Endometrial microvascular endothelial cells (primary cell): ENCODE data around the gene GRIFIN. TPM values are rescaled to one million over a fixed set of nuclear protein-coding genes. Genes with fewer than 3 reads are reported as not detected.

Source experiments
- in situ Hi-C: cut with HindIII; loops from 2 replicates; pipeline ENCODE4 v1.10.0; 2017; ENCODE audit warnings: low sequenced_read_pairs, low pct_unique_long_range_greater_than_20kb; ENCODE audit errors: inconsistent ontology term
- total RNA-seq: library from RNA; depleted of rRNA; stranded (reverse); fragments of >200 nt; gene quantifications from one replicate; pipeline ENCODE4 v1.2.3, GENCODE V29; 2015; ENCODE audit errors: inconsistent ontology term

Gene GRIFIN
- not detected for total RNA-seq

DNA sequence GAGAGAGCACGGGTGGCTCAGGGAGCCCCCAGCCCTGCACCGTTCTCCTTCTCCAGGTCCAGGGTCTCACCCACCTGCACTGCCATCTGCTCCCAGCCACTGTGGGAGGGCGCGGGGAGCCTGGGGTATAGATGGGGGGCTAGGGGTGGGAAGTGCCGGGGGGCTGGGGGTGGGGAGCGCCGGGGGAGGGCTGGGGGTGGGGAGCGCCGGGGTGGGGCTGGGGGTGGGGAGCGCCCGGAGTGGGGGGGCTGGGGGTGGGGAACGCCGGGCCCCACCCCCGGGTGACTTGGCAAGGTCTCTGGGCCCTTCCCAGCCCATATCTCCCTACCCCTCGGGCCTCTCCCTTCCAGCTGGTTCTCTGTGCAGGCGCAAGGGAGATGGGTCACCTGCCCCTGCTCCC, at the start of gene GRIFIN:
Gene GRIFIN (minus strand): TSS at position 101 of the 400 bp plus-strand sequence. CDS start 15 bp downstream, at position 86.
- in situ Hi-C loops = no loop called here

- in situ Hi-C loops = no loop called here
Observed at GRCh38 chr7:2524808-2525657, 48.8 kb upstream of the GRIFIN start.

GRCh38 chr7:2523941-2524807, 48.0 kb upstream of the GRIFIN start:
- in situ Hi-C loops = no loop called here

GRCh38 chr7:2523461-2523936, 47.3 kb upstream of the GRIFIN start:
- in situ Hi-C loops = no loop called here

DNA sequence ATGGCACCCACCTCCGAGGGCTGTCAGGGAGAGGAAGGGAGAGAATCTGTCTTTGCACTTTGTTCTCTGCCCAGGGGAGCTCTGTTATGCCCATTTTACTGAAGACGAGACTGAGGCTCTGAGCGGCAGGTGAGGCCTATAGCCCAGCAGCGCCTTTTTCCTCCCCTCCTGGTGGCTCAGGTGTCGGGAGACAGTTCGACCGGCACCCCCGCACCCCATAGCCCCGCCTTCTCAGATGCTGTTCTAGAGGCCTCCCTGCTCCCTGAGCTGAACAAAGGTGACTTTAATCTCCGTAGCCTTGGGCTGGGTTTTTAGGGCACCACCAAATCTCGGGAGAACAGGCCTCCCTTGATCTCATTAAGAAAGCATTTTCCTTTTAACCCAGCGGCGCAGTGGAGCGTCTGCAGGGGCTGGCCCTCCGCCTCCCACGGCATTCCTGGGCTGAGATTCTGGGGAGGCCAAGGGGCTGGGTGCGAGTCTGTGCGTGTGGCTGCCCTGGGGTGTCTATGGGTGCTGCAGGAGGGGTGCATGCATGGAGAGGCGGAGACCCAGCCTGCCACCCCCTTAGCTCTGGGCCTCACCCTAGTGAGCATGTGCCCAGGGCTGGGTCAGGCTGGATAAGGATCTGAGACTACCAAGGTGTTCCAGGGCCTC, 46.7 kb upstream of the GRIFIN start:
- in situ Hi-C loops = no loop called here

GRCh38 chr7:2521952-2522591, 45.9 kb upstream of the GRIFIN start:
- in situ Hi-C loops = no loop called here

GRCh38 chr7:2521341-2521745, 45.1 kb upstream of the GRIFIN start:
- in situ Hi-C loops = no loop called here

- in situ Hi-C loops = no loop called here
Observed at GRCh38 chr7:2520761-2521290, 44.6 kb upstream of the GRIFIN start.

- in situ Hi-C loops = no loop called here
Observed at GRCh38 chr7:2520131-2520760, 44.0 kb upstream of the GRIFIN start.

- in situ Hi-C loops = no loop called here
Observed at GRCh38 chr7:2519119-2519930, 43.1 kb upstream of the GRIFIN start, which contains the start of gene LFNG. Gene LFNG (plus strand): TSS chr7:2519774. CDS start chr7:2519862, 88 bp downstream.

DNA sequence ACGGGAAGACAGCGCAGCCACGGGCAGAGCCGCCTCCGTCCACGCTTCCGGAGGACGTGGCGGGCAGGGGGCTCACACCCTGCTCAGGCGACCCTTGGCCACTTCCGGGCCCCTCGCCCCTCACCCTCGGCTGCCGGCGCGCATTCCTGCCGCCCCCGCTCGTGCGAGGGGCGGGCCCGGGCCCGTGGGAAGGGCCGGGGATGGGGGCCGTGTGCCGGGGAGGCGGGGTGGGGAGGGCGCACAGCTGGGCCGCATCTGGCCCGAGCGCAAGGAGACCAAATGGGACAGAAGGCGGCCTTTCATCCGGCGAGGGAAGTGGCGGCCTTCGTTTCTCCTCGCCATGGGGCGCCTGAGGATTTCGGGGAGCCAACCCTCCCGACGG, 42.5 kb upstream of the GRIFIN start:
- in situ Hi-C loops = no loop called here

DNA sequence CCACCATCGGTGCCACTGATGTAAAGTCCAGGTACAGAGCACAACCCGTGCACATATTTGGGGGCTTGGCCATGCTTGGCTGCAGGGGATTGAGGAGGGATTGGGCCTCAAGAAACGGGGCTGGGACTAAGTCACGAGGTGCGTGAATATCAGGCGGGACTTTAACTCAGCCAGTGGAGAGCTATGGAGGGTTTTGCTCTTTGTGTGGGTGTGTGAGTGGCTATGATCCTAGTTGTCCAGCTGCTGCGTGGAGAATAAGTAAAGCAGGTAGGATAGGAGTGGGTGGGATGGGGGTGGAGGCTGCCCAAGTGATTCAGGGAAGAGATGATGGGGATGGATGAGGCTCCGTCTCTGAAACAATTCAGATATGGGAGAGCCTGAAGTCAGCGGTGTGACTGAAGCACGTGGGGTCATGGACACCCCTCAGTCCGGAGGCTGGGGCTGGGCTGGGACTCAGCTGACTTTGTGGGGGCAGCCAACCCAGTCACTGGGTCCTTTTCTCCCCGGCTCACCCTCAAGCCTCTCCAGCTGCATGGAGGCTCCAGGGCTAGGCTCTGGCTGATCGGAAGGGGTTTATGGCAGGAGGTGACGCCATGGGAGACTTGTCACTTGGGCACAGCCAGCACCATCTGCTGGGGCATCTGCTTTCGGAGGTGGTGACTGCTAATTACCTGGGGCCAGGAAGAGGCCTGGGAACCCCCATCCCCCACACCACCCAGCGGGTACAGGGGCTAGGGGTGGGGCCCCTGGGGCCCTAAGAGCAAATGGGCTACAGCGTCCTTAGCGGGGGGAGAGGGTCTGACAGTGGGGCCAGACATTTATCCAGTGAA, 41.7 kb upstream of the GRIFIN start:
- in situ Hi-C loops = no loop called here

- in situ Hi-C loops = no loop called here
Observed at GRCh38 chr7:2517026-2517425, 40.8 kb upstream of the GRIFIN start.

DNA sequence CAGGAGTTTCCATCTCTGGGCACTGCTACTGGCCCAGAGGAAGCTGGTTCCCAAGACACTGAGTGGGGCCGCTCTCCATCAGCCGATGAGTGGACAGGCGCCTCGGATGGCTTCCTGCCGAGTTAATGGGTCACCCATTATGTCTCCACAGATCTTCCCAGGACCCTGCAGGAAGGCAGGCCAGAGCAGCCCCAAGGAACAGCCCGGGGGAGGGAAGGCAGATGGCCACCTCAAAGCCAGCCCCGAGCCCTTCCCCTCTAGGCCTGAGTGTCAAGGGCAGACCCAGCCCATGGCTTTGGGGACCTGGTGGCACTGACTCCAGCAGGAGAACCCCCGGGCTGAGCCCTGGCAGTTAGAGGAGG, 40.0 kb upstream of the GRIFIN start:
- in situ Hi-C loops = no loop called here

- in situ Hi-C loops = no loop called here
Observed at GRCh38 chr7:2515424-2516193, 39.4 kb upstream of the GRIFIN start.
